Gastrocnemius medialis (tissue), 4 donors: ENCODE data around the gene NAP1L4. TPM values are rescaled to one million over a fixed set of nuclear protein-coding genes. Genes with fewer than 3 reads are reported as not detected.

Experiments
- ATAC-seq, 2 donors: fragments of 150-250 bp; one replicate each; pipeline ENCODE4 v1.9.1; 2016
- DNase-seq, 2 donors: peaks; one replicate each; pipeline ENCODE4 v3.0.0-alpha.2; 2019
- H3K27ac ChIP-seq, 4 donors: fragments of 200-600 bp; sonication (generic); 1 replicate in 1 of 4; 2 replicates in 3 of 4; pipeline ENCODE4 v1.5.1; 2016 to 2018; ENCODE audit warnings: mild to moderate bottlenecking in 2 of 4, moderate library complexity in 1 of 4
- H3K27me3 ChIP-seq, 3 donors: fragments of 200-600 bp; sonication (generic) in 2 of 3; 1 replicate in 1 of 3; 2 replicates in 2 of 3; pipeline versions ENCODE4 v1.5.1 to v1.6.0; 2016 to 2019; ENCODE audit warnings: mild to moderate bottlenecking in 1 of 3, moderate library complexity in 1 of 3
- H3K36me3 ChIP-seq, 2 donors: fragments of 200-600 bp; sonication (generic) in 1 of 2; one replicate each; pipeline ENCODE4 v1.5.1; 2017 to 2018
- H3K4me1 ChIP-seq, 2 donors: fragments of 200-600 bp; sonication (generic) in 1 of 2; one replicate each; pipeline ENCODE4 v1.5.1; 2016 to 2017; ENCODE audit warnings: mild to moderate bottlenecking in 2 of 2
- H3K4me3 ChIP-seq, 4 donors: fragments of 200-600 bp; sonication (generic) in 3 of 4; 1 replicate in 1 of 4; 2 replicates in 3 of 4; pipeline ENCODE4 v1.5.1; 2016 to 2019; ENCODE audit warnings: mild to moderate bottlenecking in 2 of 4
- H3K9me3 ChIP-seq, 3 donors: fragments of 200-600 bp; sonication (generic) in 2 of 3; 1 replicate in 1 of 3; 2 replicates in 2 of 3; pipeline ENCODE4 v1.5.1; 2016 to 2019
- CTCF ChIP-seq, 5 experiments: fragments of 450-650 bp in 3 of 5; fragments of 200-600 bp in 2 of 5; sonication (generic) in 2 of 5; IDR thresholded peaks in 4 of 5; conservative IDR thresholded peaks in 1 of 5; 1 replicate in 4 of 5; 2 replicates in 1 of 5; pipeline ENCODE4 v1.5.1; 2016 to 2019; ENCODE audit warnings: antibody characterized with exemption in 5 of 5, mild to moderate bottlenecking in 3 of 5, moderate library complexity in 3 of 5
- POLR2A ChIP-seq, 2 donors: fragments of 450-650 bp; IDR thresholded peaks; one replicate each; pipeline ENCODE4 v1.6.1; 2017; ENCODE audit warnings: antibody characterized with exemption in 2 of 2, mild to moderate bottlenecking in 2 of 2, moderate library complexity in 2 of 2
- in situ Hi-C, 4 donors: fragments of 200-750 bp; cut with MboI; loops; one replicate each; pipeline versions ENCODE4 v1.15.0 to v1.8.0; 2017; ENCODE audit warnings: low sequenced_read_pairs in 4 of 4
- intact Hi-C: fragments of 100-400 bp; cut with DNase I; formaldehyde crosslinking; loops from one replicate; pipeline ENCODE4 v1.15.1; 2023; ENCODE audit warnings: low total_unique reads
- total RNA-seq, 4 donors: library from RNA; depleted of rRNA; stranded (reverse); fragments of >200 nt; gene quantifications; one replicate each; pipeline versions ENCODE4 v1.1.0 to v1.2.3, GENCODE V29; 2016

The NAP1L4 gene
- total RNA-seq = 100 to 1,000 TPM in 3 of 4 donors, 10 to 100 TPM in 1; 86.4 to 123 (median 111) TPM

GRCh38 chr11:2992234-2992996 lies at the start of gene NAP1L4:
Gene NAP1L4 (minus strand): TSS chr11:2992329. CDS start chr11:2979220, 13,109 bp downstream.
- H3K4me1 ChIP-seq = peaks cover 46 to 52% of the 10 kb centered on the region in 2 donors
- H3K27me3 ChIP-seq = no peaks in the 10 kb centered on the region
- no peaks in the 10 kb centered on the region for H3K9me3 ChIP-seq
- intact Hi-C loops (no loop called here), in situ Hi-C loops (no loop called here)
- H3K4me3 ChIP-seq = peak within 1 kb of the TSS; percentile 76 to 92 (median 88)
- TF ChIP-seq CTCF (IDR thresholded peaks at IDR 0.05 in 4 of 5, conservative IDR thresholded peaks at IDR 0.05 in 1 of 5) (no peak), POLR2A (IDR thresholded peaks at IDR 0.05) (peak; percentile 90 to 95)
- ATAC-seq (peak; percentile 92), DNase-seq (peak; percentile 96 to 98)
- no peaks in the 10 kb centered on the region for H3K36me3 ChIP-seq
- peak within 1 kb of the TSS; percentile 87 to 98 (median 96) for H3K27ac ChIP-seq

GRCh38 chr11:3040881-3041280 lies 48.8 kb upstream of the NAP1L4 start:
- in situ Hi-C loops = loop anchor here in 2 of 4 donors (5.0 kb wide), 1 partner anchor 51 kb away; no protein-coding TSS in a partner anchor
- intact Hi-C loops = loop anchor here (2.0 to 10.0 kb wide), 4 partner anchors 50 to 649 kb away; partner anchors contain the start of genes ART1 and ART5

GRCh38 chr11:3037945-3038271 lies 45.8 kb upstream of the NAP1L4 start:
- TF ChIP-seq CTCF (IDR thresholded peaks at IDR 0.05 in 4 of 5, conservative IDR thresholded peaks at IDR 0.05 in 1 of 5) (no peak), POLR2A (IDR thresholded peaks at IDR 0.05) (no peak)
- Histone ChIP-seq H3K4me1 (peaks cover 18 to 19% of the 10 kb centered on the region in 2 donors), H3K9me3 (no peaks in the 10 kb centered on the region), H3K27ac (peak overlapping the region in 1 of 4 donors; percentile 40), H3K27me3 (no peaks in the 10 kb centered on the region), H3K4me3 (no peak overlapping the region), H3K36me3 (peaks cover 0 to 71% of the 10 kb centered on the region in 2 donors)
- DNase-seq = no peak
- no peak for ATAC-seq
- in situ Hi-C loops (loop anchor here in 2 of 4 donors (10.0 kb wide), 1 partner anchor 57 kb away; no protein-coding TSS in a partner anchor), intact Hi-C loops (loop anchor here (1.0 to 5.0 kb wide), 2 partner anchors 53 to 179 kb away; partner anchors contain the start of gene MRGPRG)

More at GRCh38 chr11:3040881-3041280, 48.8 kb upstream of the NAP1L4 start:
- no peaks in the 10 kb centered on the region for H3K9me3 ChIP-seq
- TF ChIP-seq CTCF (IDR thresholded peaks at IDR 0.05 in 4 of 5, conservative IDR thresholded peaks at IDR 0.05 in 1 of 5) (no peak), POLR2A (IDR thresholded peaks at IDR 0.05) (no peak)
- H3K27me3 ChIP-seq = no peaks in the 10 kb centered on the region
- no peak for DNase-seq
- no peak overlapping the region for H3K4me3 ChIP-seq
- H3K27ac ChIP-seq = peak overlapping the region; percentile 92 to 99 (median 98)
- H3K4me1 ChIP-seq = peaks cover 40 to 45% of the 10 kb centered on the region in 2 donors
- peaks cover 0 to 47% of the 10 kb centered on the region in 2 donors for H3K36me3 ChIP-seq
- no peak for ATAC-seq

GRCh38 chr11:3037040-3037944 lies 45.2 kb upstream of the NAP1L4 start:
- no peak overlapping the region for H3K4me3 ChIP-seq
- H3K4me1 ChIP-seq = peaks cover 11 to 13% of the 10 kb centered on the region in 2 donors
- peak; percentile 48 to 74 for DNase-seq
- no peak for ATAC-seq
- H3K9me3 ChIP-seq = no peaks in the 10 kb centered on the region
- peaks cover 0 to 71% of the 10 kb centered on the region in 2 donors for H3K36me3 ChIP-seq
- TF ChIP-seq CTCF (IDR thresholded peaks at IDR 0.05 in 4 of 5, conservative IDR thresholded peaks at IDR 0.05 in 1 of 5) (peak; percentile 77 to 94 (median 84)), POLR2A (IDR thresholded peaks at IDR 0.05) (no peak)
- in situ Hi-C loops (loop anchor here in 2 of 4 donors (10.0 kb wide), 1 partner anchor 58 kb away; no protein-coding TSS in a partner anchor), intact Hi-C loops (loop anchor here (1.0 to 5.0 kb wide), 2 partner anchors 54 to 180 kb away; partner anchors contain the start of gene MRGPRG)
- H3K27me3 ChIP-seq = no peaks in the 10 kb centered on the region
- H3K27ac ChIP-seq = peak overlapping the region in 2 of 4 donors; percentile 1 to 40
